PC-3 (cell line): ENCODE results near the gene SMARCD3. TPM values are rescaled to one million over a fixed set of nuclear protein-coding genes. Genes with fewer than 3 reads are reported as not detected.

Source experiments
- ATAC-seq: fragments of 200-7000 bp; cut with Tn5 transposase; 2 replicates; pipeline ENCODE4 v1.9.1; 2020; ENCODE audit warnings: mild to moderate bottlenecking, moderate library complexity
- BruUV-seq: library from RNA; stranded (reverse); fragments of 400-500 nt; replicated peaks from 2 replicates; lab custom pipeline; 2021; lab: Mats Ljungman, UMichigan
- CTCF ChIA-PET: fragments of 300-600 bp; sonication (Branson Sonifier 250); formaldehyde crosslinking; loops from one replicate; lab custom pipeline; 2022; ENCODE audit warnings: antibody characterized with exemption; lab: Charles Lee
- POLR2A ChIA-PET: fragments of 300-600 bp; sonication (Branson Sonifier 250); formaldehyde crosslinking; loops from one replicate; lab custom pipeline; 2022; ENCODE audit warnings: antibody characterized with exemption; ENCODE audit not compliant: unreplicated experiment; lab: Charles Lee
- DNase-seq: peaks from one replicate; pipeline ENCODE4 v3.0.0-alpha.2; 2015
- H2AFZ ChIP-seq: fragments of 300-600 bp; sonication (generic); 2 replicates; pipeline ENCODE4 v1.6.0; 2016; ENCODE audit warnings: antibody characterized with exemption, low read length
- H3F3A ChIP-seq: fragments of 300-600 bp; sonication (generic); one replicate; pipeline ENCODE4 v1.6.0; 2017; ENCODE audit warnings: antibody characterized with exemption, low read length, control low read depth, mild to moderate bottlenecking; ENCODE audit not compliant: unreplicated experiment
- H3K27ac ChIP-seq: fragments of 300-600 bp; sonication (generic); 2 replicates; pipeline ENCODE4 v1.5.1; 2016; ENCODE audit warnings: mild to moderate bottlenecking, low read length
- H3K27me3 ChIP-seq: fragments of 300-600 bp; sonication (generic); 2 replicates; pipeline ENCODE4 v1.6.1; 2016; ENCODE audit warnings: low read length, mixed read lengths
- H3K36me3 ChIP-seq: fragments of 300-600 bp; sonication (generic); 2 replicates; pipeline ENCODE4 v1.6.1; 2016; ENCODE audit warnings: low read depth, mixed run types, low read length, mixed read lengths
- H3K4me1 ChIP-seq: fragments of 300-600 bp; sonication (generic); 2 replicates; pipeline ENCODE4 v1.5.1; 2016; ENCODE audit warnings: low read length; ENCODE audit not compliant: insufficient read depth
- H3K4me2 ChIP-seq: fragments of 300-600 bp; sonication (generic); 2 replicates; pipeline ENCODE4 v1.6.0; 2016; ENCODE audit warnings: low read length
- H3K4me3 ChIP-seq: fragments of 300-600 bp; sonication (generic); 2 replicates; pipeline ENCODE4 v1.5.1; 2016; ENCODE audit warnings: mild to moderate bottlenecking, low read length, mixed read lengths
- H3K79me2 ChIP-seq: fragments of 300-600 bp; sonication (generic); 2 replicates; pipeline ENCODE4 v1.6.1; 2017; ENCODE audit warnings: low read length, mixed read lengths
- H3K9ac ChIP-seq: fragments of 300-600 bp; sonication (generic); 2 replicates; pipeline ENCODE4 v1.6.0; 2016; ENCODE audit warnings: mild to moderate bottlenecking, low read length
- H3K9me2 ChIP-seq: fragments of 300-600 bp; sonication (generic); replicated peaks from 2 replicates; pipeline ENCODE4 v1.6.1; 2016; ENCODE audit warnings: mixed run types, low read length, mixed read lengths
- H3K9me3 ChIP-seq: fragments of 300-600 bp; sonication (generic); 2 replicates; pipeline ENCODE4 v1.6.1; 2016; ENCODE audit warnings: low read length, mixed read lengths
- H4K20me1 ChIP-seq: fragments of 300-600 bp; sonication (generic); 2 replicates; pipeline ENCODE4 v1.6.1; 2016; ENCODE audit warnings: low read length, mixed read lengths
- EZH2 ChIP-seq: fragments of 300-600 bp; sonication (generic); IDR thresholded peaks from one replicate; pipeline ENCODE4 v1.6.1; 2017; ENCODE audit warnings: antibody characterized with exemption, mild to moderate bottlenecking, low read length; ENCODE audit not compliant: unreplicated experiment
- EZH2phosphoT487 ChIP-seq: fragments of 300-600 bp; sonication (generic); IDR thresholded peaks from 2 replicates; pipeline ENCODE4 v1.6.1; 2018; ENCODE audit warnings: mild to moderate bottlenecking, antibody characterized with exemption, low read length, borderline replicate concordance
- intact Hi-C: fragments of 100-400 bp; cut with micrococcal nuclease; formaldehyde crosslinking; loops from 2 replicates; pipeline ENCODE4 v1.9.0; 2023
- total RNA-seq: library from RNA; depleted of rRNA; stranded (reverse); fragments of >200 nt; gene quantifications from 2 replicates; pipeline ENCODE4 v1.2.3, GENCODE V29; 2014
- TF ChIP-seq, protein P1 (sequence below): fragments of 300-600 bp; sonication (generic); conservative IDR thresholded peaks from 2 replicates; pipeline ENCODE4 v1.5.1; 2017; ENCODE audit warnings: antibody characterized with exemption, low read depth, mild to moderate bottlenecking, low read length

SMARCD3 gene
- total RNA-seq, 1 experiment from 2014 or later: 9.1 TPM

DNA sequence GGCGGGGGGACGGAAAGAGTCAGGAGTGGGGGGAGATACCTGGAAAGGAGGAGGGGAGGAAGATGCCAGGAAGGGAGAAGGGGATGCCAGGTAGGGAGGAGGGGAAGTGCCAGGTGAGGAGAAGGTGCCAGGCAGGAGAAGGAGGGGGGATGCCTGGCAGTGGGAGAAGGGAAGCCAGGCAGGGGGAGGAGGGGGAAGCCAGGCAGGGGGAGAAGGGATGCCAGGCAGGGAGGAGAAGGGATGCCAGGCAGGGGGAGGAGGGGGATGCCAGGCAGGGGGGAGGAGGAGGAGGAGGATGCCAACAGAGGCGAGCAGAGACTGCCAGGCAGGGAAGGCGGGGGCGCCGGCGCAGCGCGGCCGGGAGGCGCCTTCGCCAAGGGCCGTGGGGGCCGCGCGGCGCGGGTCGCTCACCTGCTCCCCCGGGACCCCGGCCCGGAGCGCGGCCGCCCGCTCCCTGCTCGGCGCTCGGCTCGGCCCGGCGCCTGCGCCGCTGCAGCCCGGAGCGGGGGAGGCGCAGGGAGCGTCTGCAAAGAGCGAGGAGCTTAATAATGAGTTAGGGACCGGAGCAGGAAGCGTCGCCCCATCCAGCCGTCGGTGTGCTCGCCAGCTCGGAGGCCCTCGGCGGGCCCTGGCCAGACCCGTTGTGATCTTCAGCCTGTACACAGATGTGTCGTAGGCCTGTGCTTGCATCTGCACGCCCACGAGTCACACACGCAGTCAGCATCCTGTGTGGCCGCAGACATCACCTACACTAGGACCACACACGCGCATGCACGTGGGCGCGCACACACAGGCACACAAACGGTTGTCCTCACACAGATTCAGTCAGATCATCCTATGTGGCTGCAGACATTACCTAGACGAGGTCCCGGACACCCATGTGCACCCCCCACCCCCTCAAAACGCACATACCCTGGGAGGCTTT lies 28.4 kb upstream of the SMARCD3 start:
- no peaks in the 10 kb centered on the region for H3K27me3 ChIP-seq
- POLR2A ChIA-PET: no interaction called here

DNA sequence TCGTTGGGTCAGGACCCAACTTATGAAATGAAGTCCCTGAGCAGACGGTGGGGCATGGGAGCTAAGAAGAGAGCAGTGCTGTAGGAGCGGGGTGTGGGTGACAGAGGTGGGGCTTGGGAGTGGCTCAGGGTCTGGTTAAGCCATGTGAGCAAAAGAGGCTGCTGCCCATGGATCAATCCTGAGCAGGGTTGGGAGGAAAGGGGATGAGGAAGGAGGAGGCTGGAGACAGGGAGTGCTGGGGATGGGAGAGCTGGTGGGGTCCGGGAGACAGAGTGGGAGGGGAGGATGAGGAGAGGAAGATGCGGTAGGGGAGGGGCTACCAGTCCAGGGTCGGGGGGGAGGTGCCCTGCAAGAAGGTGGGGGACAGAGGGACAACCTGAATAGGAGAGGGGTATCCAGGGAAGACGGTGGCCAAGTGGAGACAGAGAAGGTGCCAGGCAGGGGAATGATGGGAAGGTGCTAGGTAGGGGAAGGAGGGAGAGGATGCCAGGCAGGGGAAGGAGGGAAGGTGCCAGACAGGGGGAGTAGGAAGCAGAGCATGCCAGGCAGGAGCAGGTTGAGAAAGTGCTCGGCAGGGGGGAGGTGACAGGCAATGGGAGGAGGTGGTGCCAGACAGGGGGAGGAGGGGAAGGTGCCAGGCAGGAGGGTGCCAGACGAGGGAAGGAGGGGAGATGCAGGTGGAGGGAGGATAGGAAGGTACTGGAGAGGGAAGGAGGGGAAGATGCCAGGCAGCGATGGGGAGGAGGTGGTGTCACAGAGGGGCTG lies 27.5 kb upstream of the SMARCD3 start:
- ChIA-PET POLR2A (no interaction called here), CTCF (no interaction called here)
- H3K27ac ChIP-seq: no peak overlapping the region
- DNase-seq (no peak), ATAC-seq (no peak; the same call in 1 of the 2 replicates)
- no peaks in the 10 kb centered on the region for H3K27me3 ChIP-seq
- intact Hi-C loops: no loop called here
- no peaks in the 10 kb centered on the region for H3K9me2 ChIP-seq
- no peaks in the 10 kb centered on the region for H3K9me3 ChIP-seq
- TF ChIP-seq, protein P1, sequence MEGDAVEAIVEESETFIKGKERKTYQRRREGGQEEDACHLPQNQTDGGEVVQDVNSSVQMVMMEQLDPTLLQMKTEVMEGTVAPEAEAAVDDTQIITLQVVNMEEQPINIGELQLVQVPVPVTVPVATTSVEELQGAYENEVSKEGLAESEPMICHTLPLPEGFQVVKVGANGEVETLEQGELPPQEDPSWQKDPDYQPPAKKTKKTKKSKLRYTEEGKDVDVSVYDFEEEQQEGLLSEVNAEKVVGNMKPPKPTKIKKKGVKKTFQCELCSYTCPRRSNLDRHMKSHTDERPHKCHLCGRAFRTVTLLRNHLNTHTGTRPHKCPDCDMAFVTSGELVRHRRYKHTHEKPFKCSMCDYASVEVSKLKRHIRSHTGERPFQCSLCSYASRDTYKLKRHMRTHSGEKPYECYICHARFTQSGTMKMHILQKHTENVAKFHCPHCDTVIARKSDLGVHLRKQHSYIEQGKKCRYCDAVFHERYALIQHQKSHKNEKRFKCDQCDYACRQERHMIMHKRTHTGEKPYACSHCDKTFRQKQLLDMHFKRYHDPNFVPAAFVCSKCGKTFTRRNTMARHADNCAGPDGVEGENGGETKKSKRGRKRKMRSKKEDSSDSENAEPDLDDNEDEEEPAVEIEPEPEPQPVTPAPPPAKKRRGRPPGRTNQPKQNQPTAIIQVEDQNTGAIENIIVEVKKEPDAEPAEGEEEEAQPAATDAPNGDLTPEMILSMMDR: no peak
- TF ChIP-seq EZH2: no peak
- TF ChIP-seq EZH2phosphoT487: no peak
- no peaks in the 10 kb centered on the region for H3K79me2 ChIP-seq
- 0 out of 2 replicates have a peak overlapping the region, but pooled peaks have one; percentile 24 for H3K4me3 ChIP-seq
- H3K4me2 ChIP-seq: peak overlapping the region; percentile 44; the same call in 1 of the 2 replicates
- no peaks in the 10 kb centered on the region for H3K36me3 ChIP-seq
- no TSS peak for BruUV-seq
- no peak overlapping the region for H3K9ac ChIP-seq
- no peaks in the 10 kb centered on the region for H3F3A ChIP-seq
- no peaks in the 10 kb centered on the region for H4K20me1 ChIP-seq
- H3K4me1 ChIP-seq: no peaks in the 10 kb centered on the region; the same call in 1 of the 2 replicates
- H2AFZ ChIP-seq: no peak overlapping the region

More for the DNA sequence above, 28.4 kb upstream of the SMARCD3 start:
- Histone ChIP-seq H3K27ac (no peak overlapping the region), H3K9me3 (no peaks in the 10 kb centered on the region), H3F3A (no peaks in the 10 kb centered on the region), H3K9me2 (no peaks in the 10 kb centered on the region), H2AFZ (peak overlapping the region; percentile 93), H3K4me3 (peak overlapping the region; percentile 58; the same call in 1 of the 2 replicates), H3K36me3 (no peaks in the 10 kb centered on the region), H3K4me1 (no peaks in the 10 kb centered on the region; the same call in 1 of the 2 replicates), H3K9ac (no peak overlapping the region), H4K20me1 (no peaks in the 10 kb centered on the region), H3K4me2 (peak overlapping the region; percentile 86), H3K79me2 (no peaks in the 10 kb centered on the region)
- DNase-seq (peak; percentile 53), ATAC-seq (peak; percentile 90)
- CTCF ChIA-PET: no interaction called here
- no TSS peak for BruUV-seq
- TF ChIP-seq EZH2 (no peak), EZH2phosphoT487 (no peak)
- TF ChIP-seq, protein P1: no peak
- intact Hi-C loops: no loop called here
